NCI-H345 treated with DMSO at 0.1 percent for 48 hours (cell line): ENCODE results near the gene INPPL1.
A peak's percentile ranks its signal among the peaks of the same experiment; 100 is the strongest.

ENCODE experiments used
- DNase-seq: peaks from one replicate; lab custom pipeline; 2025; ENCODE audit not compliant: unreplicated experiment; lab: John Stamatoyannopoulos, UW

INPPL1 gene

GRCh38 chr11:72217841-72218240 is 6.7 kb upstream of the INPPL1 start:
- no peak for DNase-seq

- DNase-seq, result no peak
Observed at GRCh38 chr11:72218251-72218745, 6.3 kb upstream of the INPPL1 start.

GRCh38 chr11:72220696-72221363 is 3.7 kb upstream of the INPPL1 start:
- DNase-seq, result no peak

GRCh38 chr11:72221386-72222075 is 3.0 kb upstream of the INPPL1 start:
- no peak for DNase-seq

GRCh38 chr11:72222106-72222891 is 2.3 kb upstream of the INPPL1 start:
- no peak for DNase-seq

GRCh38 chr11:72222907-72223614 is 1.5 kb upstream of the INPPL1 start:
- DNase-seq, result peak; percentile 83

GRCh38 chr11:72223615-72224563 is 678 bp upstream of the INPPL1 start:
- no peak for DNase-seq

- DNase-seq, result no peak
Observed at GRCh38 chr11:72225411-72225951, 914 bp downstream of the INPPL1 start.

- no peak for DNase-seq
Observed at GRCh38 chr11:72226701-72227100, 2.1 kb downstream of the INPPL1 start.

GRCh38 chr11:72227316-72228228 is 3.0 kb downstream of the INPPL1 start:
- peak; percentile 98 for DNase-seq

GRCh38 chr11:72228229-72228843 is 3.8 kb downstream of the INPPL1 start:
- DNase-seq, result no peak

- DNase-seq, result no peak
Observed at GRCh38 chr11:72228844-72229231, 4.3 kb downstream of the INPPL1 start.

GRCh38 chr11:72229336-72229924 is 4.9 kb downstream of the INPPL1 start:
- DNase-seq, result no peak

- no peak for DNase-seq
Observed at GRCh38 chr11:72229925-72230763, 5.6 kb downstream of the INPPL1 start.

GRCh38 chr11:72230764-72231365 is 6.3 kb downstream of the INPPL1 start:
- no peak for DNase-seq

- DNase-seq, result no peak
Observed at GRCh38 chr11:72231396-72232259, 7.1 kb downstream of the INPPL1 start.
